GM18868 (cell line): ENCODE measurements around the gene SLC41A3.
A peak's percentile ranks its signal among the peaks of the same experiment; 100 is the strongest.

Experiments
- ATAC-seq: cut with Tn5 transposase; IDR thresholded peaks from one replicate; pipeline ENCODE4 v1.9.1; 2021; ENCODE audit warnings: mild to moderate bottlenecking, moderate library complexity; ENCODE audit not compliant: unreplicated experiment

The SLC41A3 gene

GRCh38 chr3:126083913-126084767 is at the start of gene SLC41A3:
SLC41A3 (minus strand) TSS chr3:126084124; CDS start chr3:126068219, 15,905 bp downstream.
- ATAC-seq, result peak; percentile 97

- ATAC-seq, result no peak
These were observed 49.7 kb upstream of the SLC41A3 start for GRCh38 chr3:126133606-126134005.

- no peak for ATAC-seq
These were observed 49.0 kb upstream of the SLC41A3 start for GRCh38 chr3:126132751-126133511.

- ATAC-seq, result no peak
These were observed 48.2 kb upstream of the SLC41A3 start for GRCh38 chr3:126131881-126132750.

- ATAC-seq, result no peak
These were observed 47.2 kb upstream of the SLC41A3 start for GRCh38 chr3:126130981-126131745.

GRCh38 chr3:126130081-126130855 is 46.3 kb upstream of the SLC41A3 start:
- no peak for ATAC-seq

GRCh38 chr3:126129398-126129891 is 45.5 kb upstream of the SLC41A3 start:
- ATAC-seq, result no peak

GRCh38 chr3:126128504-126129397 is 44.8 kb upstream of the SLC41A3 start:
- ATAC-seq, result no peak

- no peak for ATAC-seq
These were observed 44.0 kb upstream of the SLC41A3 start for GRCh38 chr3:126127904-126128303.

- ATAC-seq, result no peak
These were observed 43.5 kb upstream of the SLC41A3 start for GRCh38 chr3:126127452-126127851.

GRCh38 chr3:126126811-126127431 is 43.0 kb upstream of the SLC41A3 start:
- no peak for ATAC-seq

GRCh38 chr3:126126286-126126685 is 42.4 kb upstream of the SLC41A3 start:
- no peak for ATAC-seq

GRCh38 chr3:126125781-126126251 is 41.9 kb upstream of the SLC41A3 start:
- ATAC-seq, result no peak

- ATAC-seq, result no peak
These were observed 41.4 kb upstream of the SLC41A3 start for GRCh38 chr3:126125341-126125740.

- ATAC-seq, result no peak
These were observed 41.0 kb upstream of the SLC41A3 start for GRCh38 chr3:126124896-126125295.

GRCh38 chr3:126124148-126124868 is 40.4 kb upstream of the SLC41A3 start:
- ATAC-seq, result no peak

- ATAC-seq, result no peak
These were observed 37.7 kb upstream of the SLC41A3 start for GRCh38 chr3:126121632-126122031.
